Transverse colon (tissue), 4 donors: ENCODE results near the gene CNNM3. TPM values are rescaled to one million over a fixed set of nuclear protein-coding genes. Genes with fewer than 3 reads are reported as not detected.
A peak's percentile ranks its signal among the peaks of the same experiment; 100 is the strongest.

Experiments used
- DNase-seq: peaks from one replicate; pipeline ENCODE4 v3.0.0-alpha.2; 2019
- H3K27ac ChIP-seq, 4 donors: fragments of 200-600 bp; sonication (generic); 2 replicates each; pipeline ENCODE4 v1.5.1; 2016 to 2018; ENCODE audit warnings: inconsistent platforms in 4 of 4
- H3K27me3 ChIP-seq: fragments of 200-600 bp; sonication (generic); 2 replicates; pipeline ENCODE4 v1.5.1; 2017; ENCODE audit warnings: inconsistent platforms
- H3K36me3 ChIP-seq, 4 donors: fragments of 200-600 bp; sonication (generic); 2 replicates each; pipeline ENCODE4 v1.5.1; 2017 to 2019; ENCODE audit warnings: inconsistent platforms in 4 of 4
- H3K4me1 ChIP-seq, 4 donors: fragments of 200-600 bp; sonication (generic); 2 replicates each; pipeline ENCODE4 v1.5.1; 2017 to 2020; ENCODE audit warnings: inconsistent platforms in 4 of 4
- H3K4me3 ChIP-seq, 4 donors: fragments of 200-600 bp; sonication (generic); 1 replicate in 1 of 4; 2 replicates in 3 of 4; pipeline versions ENCODE4 v1.5.1 to v1.6.1; 2017 to 2019; ENCODE audit warnings: inconsistent platforms in 4 of 4
- H3K9me3 ChIP-seq, 2 donors: fragments of 200-600 bp; sonication (generic); 2 replicates each; pipeline ENCODE4 v1.5.1; 2017 to 2019; ENCODE audit warnings: inconsistent platforms in 2 of 2
- CTCF ChIP-seq, 5 experiments: fragments of 200-600 bp in 3 of 5; fragments of 450-650 bp in 2 of 5; sonication (generic) in 3 of 5; IDR thresholded peaks; 1 replicate in 2 of 5; 2 replicates in 3 of 5; pipeline ENCODE4 v1.5.1; 2016 to 2017; ENCODE audit warnings: antibody characterized with exemption in 5 of 5, inconsistent platforms in 3 of 5, mild to moderate bottlenecking in 2 of 5, moderate library complexity in 1 of 5
- EP300 ChIP-seq: sonication (generic); formaldehyde crosslinking; IDR thresholded peaks from one replicate; pipeline ENCODE4 v1.6.1; 2017; ENCODE audit warnings: antibody characterized with exemption, low read depth
- POLR2A ChIP-seq: fragments of 450-650 bp; IDR thresholded peaks from one replicate; pipeline ENCODE4 v1.6.1; 2016; ENCODE audit warnings: antibody characterized with exemption, mild to moderate bottlenecking, moderate library complexity
- POLR2AphosphoS5 ChIP-seq, 3 donors: sonication (generic); formaldehyde crosslinking; IDR thresholded peaks; one replicate each; pipeline ENCODE4 v1.6.1; 2016; ENCODE audit warnings: antibody characterized with exemption in 3 of 3
- WGBS, 2 donors: methylation state at CpG; one replicate each; pipeline ENCODE4 v1.1.5; 2018; ENCODE audit warnings: low coverage in 1 of 2; 5-methylcytosine and 5-hydroxymethylcytosine counted together
- in situ Hi-C, 4 donors: fragments of 200-750 bp; cut with MboI; loops; one replicate each; pipeline versions ENCODE4 v1.15.0 to v1.15.1; 2017; ENCODE audit warnings: low sequenced_read_pairs in 3 of 4, low pct_ligation_motif_present in 1 of 4, low pct_unique_long_range_greater_than_20kb in 1 of 4
- intact Hi-C: fragments of 100-400 bp; cut with DNase I; formaldehyde crosslinking; loops from one replicate; pipeline ENCODE4 v1.15.1; 2023; ENCODE audit warnings: low total_unique reads
- total RNA-seq, 4 donors: library from RNA; depleted of rRNA; stranded (reverse); fragments of >200 nt; gene quantifications; one replicate each; pipeline ENCODE4 v1.1.0, GENCODE V29; 2016

The CNNM3 gene
- total RNA-seq, 4 donors from 2014 or later = 14.2 to 54.3 (median 22.3) TPM

GRCh38 chr2:96800061-96801004, 15.7 kb upstream of the CNNM3 start:
- 85 to 90% methylated on average over 2 to 26 of the region's 27 CpGs for WGBS, 2 donors
- Histone ChIP-seq H3K27me3 (no peaks in the 10 kb centered on the region), H3K9me3 (no peaks in the 10 kb centered on the region), H3K4me1 (peaks cover 0 to 9% (median 5%) of the 10 kb centered on the region in 4 donors), H3K36me3 (peaks cover 0 to 21% (median 12%) of the 10 kb centered on the region in 4 donors), H3K4me3 (no peak overlapping the region), H3K27ac (peak overlapping the region; percentile 10 to 41 (median 20))
- in situ Hi-C loops (no loop called here), intact Hi-C loops (loop anchor here (5.0 kb wide), 1 partner anchor 188 kb away; no protein-coding TSS in a partner anchor)
- TF ChIP-seq CTCF (IDR thresholded peaks at IDR 0.05) = no peak
- no peak for TF ChIP-seq POLR2A
- no peak for TF ChIP-seq EP300
- no peak for TF ChIP-seq POLR2AphosphoS5 (IDR thresholded peaks at IDR 0.05)
- no peak for DNase-seq

- 40% methylated on average over 15 of the region's 15 CpGs; no CpG with 5 or more reads in 1 of the 2 donors for WGBS, 2 donors
- TF ChIP-seq EP300 = no peak
- TF ChIP-seq CTCF (IDR thresholded peaks at IDR 0.05) = peak; percentile 79 to 97 (median 90)
- peak in 1 of 3 donors; percentile 47 for TF ChIP-seq POLR2AphosphoS5 (IDR thresholded peaks at IDR 0.05)
- TF ChIP-seq POLR2A = no peak
- H3K27me3 ChIP-seq = no peaks in the 10 kb centered on the region
- intact Hi-C loops = loop anchor here (5.0 kb wide), 1 partner anchor 189 kb away; no protein-coding TSS in a partner anchor
- peaks cover 0 to 9% (median 5%) of the 10 kb centered on the region in 4 donors for H3K4me1 ChIP-seq
- H3K36me3 ChIP-seq = peaks cover 0 to 21% (median 12%) of the 10 kb centered on the region in 4 donors
- H3K4me3 ChIP-seq = no peak overlapping the region
- peak overlapping the region; percentile 10 to 41 (median 20) for H3K27ac ChIP-seq
- no peaks in the 10 kb centered on the region for H3K9me3 ChIP-seq
- peak; percentile 85 for DNase-seq
- in situ Hi-C loops = no loop called here
These were observed 14.9 kb upstream of the CNNM3 start for GRCh38 chr2:96801005-96801785.

GRCh38 chr2:96801786-96802595, 14.1 kb upstream of the CNNM3 start:
- Histone ChIP-seq H3K4me1 (peaks cover 0 to 9% (median 5%) of the 10 kb centered on the region in 4 donors), H3K27ac (no peak overlapping the region), H3K27me3 (no peaks in the 10 kb centered on the region), H3K36me3 (peaks cover 0 to 21% (median 12%) of the 10 kb centered on the region in 4 donors), H3K4me3 (no peak overlapping the region), H3K9me3 (no peaks in the 10 kb centered on the region)
- intact Hi-C loops (loop anchor here (5.0 kb wide), 1 partner anchor 190 kb away; no protein-coding TSS in a partner anchor), in situ Hi-C loops (no loop called here)
- 63 to 83% methylated on average over 7 to 10 of the region's 10 CpGs for WGBS, 2 donors
- DNase-seq = no peak
- TF ChIP-seq POLR2AphosphoS5 (IDR thresholded peaks at IDR 0.05) (no peak), EP300 (no peak), CTCF (IDR thresholded peaks at IDR 0.05) (no peak), POLR2A (no peak)
